ENCODE data around the gene VTI1A.

GRCh38 chr10:112858986-112859651, 412.1 kb downstream of the VTI1A start:
- TF ChIP-seq CTCF (IDR thresholded peaks at IDR 0.05): no peak
- no peak for TF ChIP-seq POLR2A (IDR thresholded peaks at IDR 0.05)

Data from thyroid gland (tissue), 4 donors.